ENCODE measurements around the gene CELSR2. TPM values are rescaled to one million over a fixed set of nuclear protein-coding genes. Genes with fewer than 3 reads are reported as not detected.

The CELSR2 gene
- polyA plus RNA-seq, 3 donors from 2014 or later, result 0.17 to 0.77 TPM; not detected in 1

DNA sequence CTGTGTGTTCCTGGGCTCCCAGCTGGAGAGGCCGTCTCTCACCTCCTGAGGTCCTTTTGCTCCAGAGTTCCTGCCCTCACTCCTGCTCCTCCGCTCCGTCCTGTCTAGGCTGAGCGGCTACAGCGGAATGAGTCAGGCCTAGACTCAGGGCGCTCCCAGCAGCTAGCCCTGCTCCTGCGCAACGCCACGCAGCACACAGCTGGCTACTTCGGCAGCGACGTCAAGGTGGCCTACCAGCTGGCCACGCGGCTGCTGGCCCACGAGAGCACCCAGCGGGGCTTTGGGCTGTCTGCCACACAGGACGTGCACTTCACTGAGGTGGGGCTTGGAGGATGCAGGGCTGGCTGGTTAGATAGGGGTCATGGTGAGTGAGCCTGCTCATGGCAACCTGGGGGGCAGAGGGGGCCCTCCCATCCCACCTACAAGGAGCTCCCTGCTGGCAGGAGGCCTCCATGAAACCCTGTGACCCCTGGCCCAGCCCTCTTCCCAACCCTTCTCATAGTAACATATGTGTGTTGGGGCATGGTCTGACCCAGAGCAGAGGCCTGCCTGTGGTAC is 18.5 kb downstream of the CELSR2 start:
- Mint-ChIP-seq H3K9me3 (no peaks in the 10 kb centered on the region), H3K27ac (no peak overlapping the region), H3K4me1 (no peaks in the 10 kb centered on the region), H3K4me3 (no peak overlapping the region), H3K27me3 (ENCODE audit: low read depth in 3 of 3) (peaks cover 0 to 2% (median 2%) of the 10 kb centered on the region in 3 donors), H3K36me3 (no peaks in the 10 kb centered on the region)
- no peak for DNase-seq

DNA sequence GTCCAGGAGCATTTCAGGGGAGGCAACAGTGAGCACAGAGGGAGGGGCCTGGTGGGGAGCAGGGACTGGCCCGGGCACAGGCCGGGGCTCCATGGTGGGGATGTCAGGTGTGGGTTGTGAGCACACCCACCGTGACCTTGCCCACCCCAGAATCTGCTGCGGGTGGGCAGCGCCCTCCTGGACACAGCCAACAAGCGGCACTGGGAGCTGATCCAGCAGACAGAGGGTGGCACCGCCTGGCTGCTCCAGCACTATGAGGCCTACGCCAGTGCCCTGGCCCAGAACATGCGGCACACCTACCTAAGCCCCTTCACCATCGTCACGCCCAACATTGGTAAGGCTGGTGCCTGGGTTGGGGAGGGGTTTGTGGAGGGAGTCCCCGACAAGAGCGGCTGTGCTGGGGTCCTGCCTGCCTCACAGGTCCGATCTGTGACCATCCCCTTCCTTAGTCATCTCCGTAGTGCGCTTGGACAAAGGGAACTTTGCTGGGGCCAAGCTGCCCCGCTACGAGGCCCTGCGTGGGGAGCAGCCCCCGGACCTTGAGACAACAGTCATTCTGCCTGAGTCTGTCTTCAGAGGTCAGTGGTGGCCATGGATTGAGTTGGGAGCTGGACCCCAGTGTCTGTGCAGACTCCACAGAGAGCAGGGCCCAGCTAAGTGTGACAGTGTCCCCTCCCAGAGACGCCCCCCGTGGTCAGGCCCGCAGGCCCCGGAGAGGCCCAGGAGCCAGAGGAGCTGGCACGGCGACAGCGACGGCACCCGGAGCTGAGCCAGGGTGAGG is 19.3 kb downstream of the CELSR2 start:
- DNase-seq, result no peak
- Mint-ChIP-seq H3K9me3 (no peaks in the 10 kb centered on the region), H3K4me1 (no peaks in the 10 kb centered on the region), H3K36me3 (no peaks in the 10 kb centered on the region), H3K27ac (no peak overlapping the region), H3K4me3 (no peak overlapping the region), H3K27me3 (ENCODE audit: low read depth in 3 of 3) (peaks cover 0 to 2% (median 0%) of the 10 kb centered on the region in 3 donors)

DNA sequence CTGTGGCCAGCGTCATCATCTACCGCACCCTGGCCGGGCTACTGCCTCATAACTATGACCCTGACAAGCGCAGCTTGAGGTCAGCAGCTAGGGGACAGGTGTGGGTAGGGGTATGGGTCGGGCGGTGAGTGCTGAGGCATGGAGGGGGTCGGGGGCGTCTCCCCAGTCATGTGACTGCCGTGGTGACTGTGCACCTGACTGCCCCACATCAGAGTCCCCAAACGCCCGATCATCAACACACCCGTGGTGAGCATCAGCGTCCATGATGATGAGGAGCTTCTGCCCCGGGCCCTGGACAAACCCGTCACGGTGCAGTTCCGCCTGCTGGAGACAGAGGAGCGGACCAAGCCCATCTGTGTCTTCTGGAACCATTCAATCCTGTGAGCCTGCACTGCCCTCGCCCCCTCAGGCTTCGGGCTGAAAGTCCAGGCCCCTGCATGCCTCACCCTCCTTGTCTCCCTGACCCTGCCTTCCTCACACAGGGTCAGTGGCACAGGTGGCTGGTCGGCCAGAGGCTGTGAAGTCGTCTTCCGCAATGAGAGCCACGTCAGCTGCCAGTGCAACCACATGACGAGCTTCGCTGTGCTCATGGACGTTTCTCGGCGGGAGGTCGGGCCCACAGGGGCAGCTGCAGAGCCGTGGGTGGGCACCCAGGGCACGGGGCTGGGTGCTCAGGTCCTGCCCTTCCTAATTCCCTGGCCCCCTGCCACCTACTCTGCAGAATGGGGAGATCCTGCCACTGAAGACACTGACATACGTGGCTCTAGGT is 20.1 kb downstream of the CELSR2 start:
- DNase-seq, result no peak
- H3K27me3 Mint-ChIP-seq (ENCODE audit: low read depth in 3 of 3), result peaks cover 0 to 2% (median 0%) of the 10 kb centered on the region in 3 donors
- no peak overlapping the region for H3K4me3 Mint-ChIP-seq
- no peaks in the 10 kb centered on the region for H3K4me1 Mint-ChIP-seq
- no peaks in the 10 kb centered on the region for H3K9me3 Mint-ChIP-seq
- no peaks in the 10 kb centered on the region for H3K36me3 Mint-ChIP-seq
- no peak overlapping the region for H3K27ac Mint-ChIP-seq

DNA sequence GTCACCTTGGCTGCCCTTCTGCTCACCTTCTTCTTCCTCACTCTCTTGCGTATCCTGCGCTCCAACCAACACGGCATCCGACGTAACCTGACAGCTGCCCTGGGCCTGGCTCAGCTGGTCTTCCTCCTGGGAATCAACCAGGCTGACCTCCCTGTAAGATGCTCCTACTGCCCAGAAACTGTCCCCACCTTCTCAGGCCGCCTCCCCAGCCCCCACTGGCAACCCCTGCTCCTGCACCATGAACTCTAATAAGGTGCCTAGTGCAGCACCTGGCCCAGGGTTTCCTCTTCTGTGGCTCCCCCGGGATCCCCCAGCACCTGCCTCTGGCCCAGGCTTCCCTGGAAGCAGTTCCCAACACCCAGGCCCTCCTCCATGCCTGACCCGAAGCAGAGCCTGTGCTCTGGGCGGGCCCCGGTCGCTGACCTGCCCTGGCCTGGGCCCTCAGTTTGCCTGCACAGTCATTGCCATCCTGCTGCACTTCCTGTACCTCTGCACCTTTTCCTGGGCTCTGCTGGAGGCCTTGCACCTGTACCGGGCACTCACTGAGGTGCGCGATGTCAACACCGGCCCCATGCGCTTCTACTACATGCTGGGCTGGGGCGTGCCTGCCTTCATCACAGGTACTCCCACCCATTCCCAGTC is 20.8 kb downstream of the CELSR2 start:
- H3K27ac Mint-ChIP-seq, result peak overlapping the region in 1 of 6 donors; percentile 53
- H3K4me3 Mint-ChIP-seq, result no peak overlapping the region
- H3K9me3 Mint-ChIP-seq, result no peaks in the 10 kb centered on the region
- no peak for DNase-seq
- H3K27me3 Mint-ChIP-seq (ENCODE audit: low read depth in 3 of 3), result peaks cover 0 to 2% (median 0%) of the 10 kb centered on the region in 3 donors
- no peaks in the 10 kb centered on the region for H3K4me1 Mint-ChIP-seq
- H3K36me3 Mint-ChIP-seq, result no peaks in the 10 kb centered on the region

DNA sequence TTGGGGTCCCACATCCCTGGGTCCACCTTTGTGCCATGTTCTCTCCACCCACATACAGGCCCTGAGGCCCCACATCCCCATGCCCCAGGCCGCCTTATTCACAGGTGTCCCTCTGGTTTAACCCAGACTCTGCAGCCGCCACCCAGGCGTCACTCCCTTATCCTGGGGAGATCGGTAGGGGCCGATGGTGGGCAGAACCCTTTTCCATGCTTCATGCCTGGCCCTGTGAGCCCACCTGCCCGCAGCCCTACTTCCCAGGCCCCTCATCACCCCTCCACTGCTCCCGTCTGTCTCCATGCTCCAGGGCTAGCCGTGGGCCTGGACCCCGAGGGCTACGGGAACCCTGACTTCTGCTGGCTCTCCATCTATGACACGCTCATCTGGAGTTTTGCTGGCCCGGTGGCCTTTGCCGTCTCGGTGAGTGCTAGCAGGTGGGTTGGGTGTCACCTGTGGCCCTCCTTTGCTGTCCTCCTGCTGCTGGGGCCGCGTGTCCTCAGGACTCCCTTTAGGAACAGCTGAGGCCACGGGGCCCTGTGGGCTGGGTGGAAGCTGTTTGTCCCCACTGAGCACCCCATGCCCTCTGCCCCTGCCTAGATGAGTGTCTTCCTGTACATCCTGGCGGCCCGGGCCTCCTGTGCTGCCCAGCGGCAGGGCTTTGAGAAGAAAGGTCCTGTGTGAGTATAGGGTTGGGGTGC is 21.4 kb downstream of the CELSR2 start:
- H3K4me1 Mint-ChIP-seq, result no peaks in the 10 kb centered on the region
- no peaks in the 10 kb centered on the region for H3K9me3 Mint-ChIP-seq
- no peaks in the 10 kb centered on the region for H3K36me3 Mint-ChIP-seq
- H3K27ac Mint-ChIP-seq, result no peak overlapping the region
- no peak overlapping the region for H3K4me3 Mint-ChIP-seq
- no peak for DNase-seq
- H3K27me3 Mint-ChIP-seq (ENCODE audit: low read depth in 3 of 3), result peaks cover 0 to 2% (median 0%) of the 10 kb centered on the region in 3 donors

DNA sequence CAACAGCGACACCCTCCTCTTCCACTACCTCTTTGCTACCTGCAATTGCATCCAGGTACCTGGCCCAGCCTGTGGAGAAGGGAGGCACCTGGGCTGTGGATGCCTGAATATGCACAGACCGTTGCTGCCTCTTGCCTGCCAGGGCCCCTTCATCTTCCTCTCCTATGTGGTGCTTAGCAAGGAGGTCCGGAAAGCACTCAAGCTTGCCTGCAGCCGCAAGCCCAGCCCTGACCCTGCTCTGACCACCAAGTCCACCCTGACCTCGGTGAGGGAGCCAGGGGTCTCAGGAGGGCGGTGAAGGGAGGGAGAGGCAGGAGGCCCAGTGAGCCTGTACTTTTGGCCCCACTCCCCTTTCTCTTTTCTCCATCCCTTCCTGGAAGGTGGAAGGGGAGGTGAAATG is 22.1 kb downstream of the CELSR2 start:
- H3K4me3 Mint-ChIP-seq, result no peak overlapping the region
- H3K27me3 Mint-ChIP-seq (ENCODE audit: low read depth in 3 of 3), result peaks cover 0 to 2% (median 0%) of the 10 kb centered on the region in 3 donors
- H3K4me1 Mint-ChIP-seq, result no peaks in the 10 kb centered on the region
- no peak for DNase-seq
- no peak overlapping the region for H3K27ac Mint-ChIP-seq
- H3K9me3 Mint-ChIP-seq, result no peaks in the 10 kb centered on the region
- H3K36me3 Mint-ChIP-seq, result no peaks in the 10 kb centered on the region

DNA sequence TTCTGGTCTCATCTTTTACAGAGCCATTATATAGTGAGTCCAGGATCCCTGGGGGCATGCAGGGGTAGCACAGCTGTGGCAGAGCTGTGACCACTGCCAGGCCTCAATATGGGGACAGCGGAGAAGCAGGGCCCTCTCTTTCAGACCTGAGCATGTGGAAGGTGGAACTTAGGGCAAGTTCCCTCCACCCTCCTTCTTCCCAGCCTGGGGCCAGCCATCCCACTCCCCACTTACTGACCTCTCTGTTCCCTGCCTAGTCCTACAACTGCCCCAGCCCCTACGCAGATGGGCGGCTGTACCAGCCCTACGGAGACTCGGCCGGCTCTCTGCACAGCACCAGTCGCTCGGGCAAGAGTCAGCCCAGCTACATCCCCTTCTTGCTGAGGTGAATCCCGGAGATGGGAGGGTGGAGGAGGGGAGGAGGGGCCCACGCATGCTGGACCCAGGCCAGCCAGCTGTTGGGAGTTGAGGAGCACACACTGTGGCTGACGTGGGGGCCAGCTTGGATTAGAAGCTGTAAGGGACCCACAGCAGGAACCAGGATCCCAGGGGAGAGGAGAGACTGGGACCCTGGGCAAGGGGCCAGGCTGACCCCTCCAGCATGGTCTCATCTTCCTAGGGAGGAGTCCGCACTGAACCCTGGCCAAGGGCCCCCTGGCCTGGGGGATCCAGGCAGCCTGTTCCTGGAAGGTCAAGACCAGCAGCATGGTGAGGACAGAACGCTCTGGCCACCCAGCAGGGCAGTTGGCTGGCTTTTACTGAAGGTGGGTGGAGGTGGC is 22.9 kb downstream of the CELSR2 start:
- H3K9me3 Mint-ChIP-seq, result no peaks in the 10 kb centered on the region
- H3K4me1 Mint-ChIP-seq, result peaks cover 2 to 4% of the 10 kb centered on the region in 2 donors
- H3K4me3 Mint-ChIP-seq, result no peak overlapping the region
- H3K36me3 Mint-ChIP-seq, result no peaks in the 10 kb centered on the region
- no peaks in the 10 kb centered on the region for H3K27me3 Mint-ChIP-seq (ENCODE audit: low read depth in 3 of 3)
- no peak overlapping the region for H3K27ac Mint-ChIP-seq
- DNase-seq, result no peak

DNA sequence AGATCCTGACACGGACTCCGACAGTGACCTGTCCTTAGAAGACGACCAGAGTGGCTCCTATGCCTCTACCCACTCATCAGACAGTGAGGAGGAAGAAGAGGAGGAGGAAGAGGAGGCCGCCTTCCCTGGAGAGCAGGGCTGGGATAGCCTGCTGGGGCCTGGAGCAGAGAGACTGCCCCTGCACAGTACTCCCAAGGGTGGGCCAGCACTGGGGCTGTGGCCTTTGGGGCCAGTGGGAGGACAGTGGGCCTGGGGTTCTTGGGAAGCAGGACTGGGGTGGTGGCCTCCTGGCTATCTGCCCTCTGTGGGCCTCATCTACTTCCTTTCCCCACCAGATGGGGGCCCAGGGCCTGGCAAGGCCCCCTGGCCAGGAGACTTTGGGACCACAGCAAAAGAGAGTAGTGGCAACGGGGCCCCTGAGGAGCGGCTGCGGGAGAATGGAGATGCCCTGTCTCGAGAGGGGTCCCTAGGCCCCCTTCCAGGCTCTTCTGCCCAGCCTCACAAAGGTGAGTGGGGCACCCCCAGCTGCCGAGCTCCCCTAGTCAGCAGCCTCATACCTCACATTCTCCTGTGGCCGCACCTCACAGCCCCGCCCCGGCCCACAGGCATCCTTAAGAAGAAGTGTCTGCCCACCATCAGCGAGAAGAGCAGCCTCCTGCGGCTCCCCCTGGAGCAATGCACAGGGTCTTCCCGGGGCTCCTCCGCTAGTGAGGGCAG is 23.6 kb downstream of the CELSR2 start:
- Mint-ChIP-seq H3K4me1 (peaks cover 4 to 6% of the 10 kb centered on the region in 2 donors), H3K27me3 (ENCODE audit: low read depth in 3 of 3) (no peaks in the 10 kb centered on the region), H3K27ac (no peak overlapping the region), H3K4me3 (no peak overlapping the region), H3K36me3 (no peaks in the 10 kb centered on the region), H3K9me3 (no peaks in the 10 kb centered on the region)
- DNase-seq, result no peak

DNA sequence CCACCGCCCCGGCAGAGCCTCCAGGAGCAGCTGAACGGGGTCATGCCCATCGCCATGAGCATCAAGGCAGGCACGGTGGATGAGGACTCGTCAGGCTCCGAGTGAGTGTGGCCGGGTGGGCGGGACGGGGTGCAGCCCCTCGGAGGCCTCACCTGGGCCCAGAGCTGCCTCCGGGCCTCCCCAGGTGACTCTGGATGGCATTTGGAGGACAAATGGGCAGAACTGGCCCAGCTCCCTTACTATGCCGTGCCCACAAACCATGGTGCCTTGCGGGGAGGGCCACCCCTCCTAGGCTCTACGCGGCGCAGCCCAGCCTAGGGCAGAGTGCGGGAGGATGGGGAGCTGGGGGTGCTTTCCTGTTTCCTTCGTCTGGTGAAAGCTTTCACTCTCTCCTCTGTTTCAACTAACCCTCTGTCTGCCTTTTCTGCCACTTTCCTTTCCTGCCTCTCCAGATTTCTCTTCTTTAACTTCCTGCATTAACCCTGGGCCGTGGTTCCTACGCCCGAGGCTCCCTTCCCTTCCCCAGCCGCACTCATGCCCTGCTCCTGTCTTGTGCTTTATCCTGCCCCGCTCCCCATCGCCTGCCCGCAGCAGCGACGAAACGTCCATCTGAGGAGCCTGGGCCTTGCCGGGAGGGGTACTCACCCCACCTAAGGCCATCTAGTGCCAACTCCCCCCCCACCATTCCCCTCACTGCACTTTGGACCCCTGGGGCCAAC is 24.4 kb downstream of the CELSR2 start:
- Mint-ChIP-seq H3K4me1 (peaks cover 4 to 6% of the 10 kb centered on the region in 2 donors), H3K9me3 (no peaks in the 10 kb centered on the region), H3K27me3 (ENCODE audit: low read depth in 3 of 3) (no peaks in the 10 kb centered on the region), H3K4me3 (no peak overlapping the region), H3K36me3 (no peaks in the 10 kb centered on the region), H3K27ac (peak overlapping the region in 1 of 6 donors; percentile 49)
- DNase-seq, result no peak

DNA sequence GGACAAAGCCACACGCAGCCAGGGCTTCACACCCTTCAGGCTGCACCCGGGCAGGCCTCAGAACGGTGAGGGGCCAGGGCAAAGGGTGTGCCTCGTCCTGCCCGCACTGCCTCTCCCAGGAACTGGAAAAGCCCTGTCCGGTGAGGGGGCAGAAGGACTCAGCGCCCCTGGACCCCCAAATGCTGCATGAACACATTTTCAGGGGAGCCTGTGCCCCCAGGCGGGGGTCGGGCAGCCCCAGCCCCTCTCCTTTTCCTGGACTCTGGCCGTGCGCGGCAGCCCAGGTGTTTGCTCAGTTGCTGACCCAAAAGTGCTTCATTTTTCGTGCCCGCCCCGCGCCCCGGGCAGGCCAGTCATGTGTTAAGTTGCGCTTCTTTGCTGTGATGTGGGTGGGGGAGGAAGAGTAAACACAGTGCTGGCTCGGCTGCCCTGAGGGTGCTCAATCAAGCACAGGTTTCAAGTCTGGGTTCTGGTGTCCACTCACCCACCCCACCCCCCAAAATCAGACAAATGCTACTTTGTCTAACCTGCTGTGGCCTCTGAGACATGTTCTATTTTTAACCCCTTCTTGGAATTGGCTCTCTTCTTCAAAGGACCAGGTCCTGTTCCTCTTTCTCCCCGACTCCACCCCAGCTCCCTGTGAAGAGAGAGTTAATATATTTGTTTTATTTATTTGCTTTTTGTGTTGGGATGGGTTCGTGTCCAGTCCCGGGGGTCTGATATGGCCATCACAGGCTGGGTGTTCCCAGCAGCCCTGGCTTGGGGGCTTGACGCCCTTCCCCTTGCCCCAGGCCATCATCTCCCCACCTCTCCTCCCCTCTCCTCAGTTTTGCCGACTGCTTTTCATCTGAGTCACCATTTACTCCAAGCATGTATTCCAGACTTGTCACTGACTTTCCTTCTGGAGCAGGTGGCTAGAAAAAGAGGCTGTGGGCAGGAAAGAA is 25.5 kb downstream of the CELSR2 start:
- H3K27ac Mint-ChIP-seq, result no peak overlapping the region
- H3K4me1 Mint-ChIP-seq, result peaks cover 4 to 6% of the 10 kb centered on the region in 2 donors
- H3K36me3 Mint-ChIP-seq, result peaks cover 0 to 2% (median 0%) of the 10 kb centered on the region in 3 donors
- H3K9me3 Mint-ChIP-seq, result no peaks in the 10 kb centered on the region
- no peak overlapping the region for H3K4me3 Mint-ChIP-seq
- DNase-seq, result no peak
- peaks cover 0 to 1% (median 0%) of the 10 kb centered on the region in 3 donors for H3K27me3 Mint-ChIP-seq (ENCODE audit: low read depth in 3 of 3)

DNA sequence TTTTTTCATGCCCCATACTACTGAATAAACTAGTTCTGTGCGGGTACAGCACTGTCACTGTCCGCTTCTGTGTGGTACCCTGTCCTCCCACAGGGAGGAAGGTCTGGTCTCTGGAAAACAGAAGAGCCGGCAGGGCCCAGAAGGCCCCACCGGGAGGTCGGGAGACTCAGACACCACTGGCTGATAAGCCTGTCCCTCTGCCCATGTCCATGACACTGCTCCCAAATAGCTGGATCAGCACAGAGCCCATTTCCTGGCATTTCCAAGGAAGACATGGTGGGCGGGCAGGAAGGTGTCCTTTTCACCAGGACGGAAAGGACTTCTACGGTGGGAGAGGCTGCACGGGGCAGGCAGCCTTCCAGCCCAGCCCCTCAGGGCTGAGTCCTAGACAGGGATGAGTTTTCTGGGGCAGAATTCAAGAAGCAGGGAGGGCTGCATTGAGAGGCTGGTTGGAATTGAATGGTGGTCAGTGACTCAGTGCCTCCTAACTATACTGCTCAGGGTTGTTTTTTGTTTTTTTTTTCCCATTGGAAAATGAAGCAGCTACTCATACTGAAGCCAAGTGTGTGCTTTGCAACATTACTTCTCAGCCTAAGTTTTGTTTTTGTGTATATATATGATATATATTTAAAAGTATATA is 26.5 kb downstream of the CELSR2 start:
- Mint-ChIP-seq H3K9me3 (no peaks in the 10 kb centered on the region), H3K4me3 (no peak overlapping the region), H3K27me3 (ENCODE audit: low read depth in 3 of 3) (peaks cover 0 to 3% (median 0%) of the 10 kb centered on the region in 3 donors), H3K4me1 (peaks cover 4 to 6% of the 10 kb centered on the region in 2 donors), H3K36me3 (peaks cover 0 to 4% (median 0%) of the 10 kb centered on the region in 3 donors), H3K27ac (no peak overlapping the region)
- no peak for DNase-seq
